HEK293 (cell line): ENCODE results near the gene DOCK4.

Source experiments
- CTCF ChIA-PET: fragments of 350-600 bp; formaldehyde crosslinking; extraction: SDS; loops from one replicate; lab custom pipeline; 2021; ENCODE audit warnings: antibody characterized with exemption; lab: Yijun Ruan, JAX
- POLR2A ChIA-PET: fragments of 300-600 bp; formaldehyde crosslinking; extraction: SDS; loops from one replicate; lab custom pipeline; 2020; ENCODE audit warnings: antibody characterized with exemption, inconsistent platforms; lab: Yijun Ruan, JAX
- H3K27ac ChIP-seq: fragments of 200-500 bp; sonication (Bioruptor generic); 2 replicates; pipeline ENCODE4 v1.5.1; 2014; ENCODE audit warnings: low read depth, low read length, control low read depth, inconsistent platforms; ENCODE audit errors: extremely low read depth
- H3K36me3 ChIP-seq, 2 experiments: fragments of 200-500 bp in 1 of 2; sonication (Bioruptor generic) in 1 of 2; 1 replicate in 1 of 2; 2 replicates in 1 of 2; pipeline ENCODE4 v1.5.1; 2014 to 2017; ENCODE audit warnings: inconsistent platforms in 2 of 2, low read length in 2 of 2; ENCODE audit not compliant: control insufficient read depth in 2 of 2, insufficient read depth in 1 of 2
- H3K4me1 ChIP-seq: fragments of 200-500 bp; sonication (Bioruptor generic); 2 replicates; pipeline ENCODE4 v1.5.1; 2014; ENCODE audit warnings: mild to moderate bottlenecking, low read length, inconsistent platforms; ENCODE audit not compliant: control insufficient read depth, insufficient read depth
- H3K4me3 ChIP-seq: 2 replicates; pipeline ENCODE4 v1.5.1; 2011; ENCODE audit warnings: low read depth, mild to moderate bottlenecking, control low read depth, low read length, moderate library complexity
- H3K9me3 ChIP-seq: fragments of 200-500 bp; sonication (Bioruptor generic); 2 replicates; pipeline ENCODE4 v1.5.1; 2014; ENCODE audit warnings: low read depth, low read length, inconsistent platforms; ENCODE audit not compliant: control insufficient read depth, insufficient read depth
- BCL11B ChIP-seq: fragments of 450-650 bp; formaldehyde crosslinking; IDR thresholded peaks from 2 replicates; pipeline ENCODE4 v1.5.1; 2016; ENCODE audit warnings: low read depth, missing biosample characterization, missing genetic modification characterization
- GFI1B ChIP-seq: fragments of 450-650 bp; formaldehyde crosslinking; IDR thresholded peaks from 2 replicates; pipeline ENCODE4 v1.5.1; 2016; ENCODE audit warnings: missing biosample characterization, missing genetic modification characterization
- KLF1 ChIP-seq: fragments of 450-650 bp; formaldehyde crosslinking; IDR thresholded peaks from 2 replicates; pipeline ENCODE4 v1.5.1; 2016; ENCODE audit warnings: missing biosample characterization, missing genetic modification characterization
- KLF10 ChIP-seq: fragments of 450-650 bp; IDR thresholded peaks from 2 replicates; pipeline ENCODE4 v1.5.1; 2018; ENCODE audit warnings: missing biosample characterization, mild to moderate bottlenecking, missing genetic modification characterization
- KLF16 ChIP-seq: fragments of 450-650 bp; formaldehyde crosslinking; IDR thresholded peaks from 2 replicates; pipeline ENCODE4 v1.5.1; 2017; ENCODE audit warnings: missing biosample characterization, missing genetic modification characterization
- MZF1 ChIP-seq: fragments of 450-650 bp; formaldehyde crosslinking; IDR thresholded peaks from 2 replicates; pipeline ENCODE4 v1.5.1; 2017; ENCODE audit warnings: missing biosample characterization, missing genetic modification characterization, borderline replicate concordance
- REPIN1 ChIP-seq: fragments of 450-650 bp; formaldehyde crosslinking; IDR thresholded peaks from 2 replicates; pipeline ENCODE4 v1.5.1; 2017; ENCODE audit warnings: missing biosample characterization, missing genetic modification characterization, low read depth
- TRIM28 ChIP-seq: IDR thresholded peaks from 2 replicates; pipeline ENCODE4 v1.6.1; 2011; ENCODE audit warnings: low read length, control low read depth, borderline replicate concordance
- ZBTB8A ChIP-seq: fragments of 450-650 bp; formaldehyde crosslinking; IDR thresholded peaks from 2 replicates; pipeline ENCODE4 v1.5.1; 2016; ENCODE audit warnings: missing biosample characterization, missing genetic modification characterization
- ZNF133 ChIP-seq: fragments of 450-650 bp; formaldehyde crosslinking; IDR thresholded peaks from 2 replicates; pipeline ENCODE4 v1.5.1; 2016; ENCODE audit warnings: missing biosample characterization, missing genetic modification characterization
- ZNF140 ChIP-seq: fragments of 450-650 bp; formaldehyde crosslinking; IDR thresholded peaks from 2 replicates; pipeline ENCODE4 v1.5.1; 2016; ENCODE audit warnings: missing biosample characterization, missing genetic modification characterization
- ZNF202 ChIP-seq: fragments of 450-650 bp; formaldehyde crosslinking; IDR thresholded peaks from 2 replicates; pipeline ENCODE4 v1.5.1; 2016; ENCODE audit warnings: missing biosample characterization, missing genetic modification characterization, borderline replicate concordance
- ZNF37A ChIP-seq: fragments of 450-650 bp; IDR thresholded peaks from 2 replicates; pipeline ENCODE4 v1.5.1; 2018; ENCODE audit warnings: missing biosample characterization, missing genetic modification characterization
- ZNF416 ChIP-seq: fragments of 450-650 bp; formaldehyde crosslinking; IDR thresholded peaks from 2 replicates; pipeline ENCODE4 v1.5.1; 2016; ENCODE audit warnings: missing biosample characterization, missing genetic modification characterization
- ZNF473 ChIP-seq: fragments of 450-650 bp; formaldehyde crosslinking; IDR thresholded peaks from 2 replicates; pipeline ENCODE4 v1.5.1; 2017; ENCODE audit warnings: missing biosample characterization, missing genetic modification characterization
- ZNF521 ChIP-seq: fragments of 450-650 bp; formaldehyde crosslinking; IDR thresholded peaks from 2 replicates; pipeline ENCODE4 v1.5.1; 2017; ENCODE audit warnings: missing biosample characterization, mild to moderate bottlenecking, missing genetic modification characterization
- ZNF670 ChIP-seq: fragments of 450-650 bp; formaldehyde crosslinking; IDR thresholded peaks from 2 replicates; pipeline ENCODE4 v1.5.1; 2016; ENCODE audit warnings: missing biosample characterization, missing genetic modification characterization, low read depth
- ZNF791 ChIP-seq: fragments of 450-650 bp; formaldehyde crosslinking; IDR thresholded peaks from 2 replicates; pipeline ENCODE4 v1.5.1; 2016; ENCODE audit warnings: missing biosample characterization, missing genetic modification characterization
- TF ChIP-seq, protein P1 (sequence below): fragments of 450-650 bp; formaldehyde crosslinking; conservative IDR thresholded peaks from 2 replicates; pipeline ENCODE4 v1.5.1; 2016; ENCODE audit warnings: low read depth, missing biosample characterization, missing genetic modification characterization
- TF ChIP-seq, protein P2 (sequence below): fragments of 450-650 bp; formaldehyde crosslinking; IDR thresholded peaks from 2 replicates; pipeline ENCODE4; 2016; ENCODE audit warnings: missing biosample characterization, missing genetic modification characterization
- TF ChIP-seq, protein P3 (sequence below): fragments of 450-650 bp; IDR thresholded peaks from 2 replicates; pipeline ENCODE4 v1.5.1; 2018; ENCODE audit warnings: missing biosample characterization, mild to moderate bottlenecking, missing genetic modification characterization
- TF ChIP-seq, protein P4 (sequence below): fragments of 450-650 bp; formaldehyde crosslinking; IDR thresholded peaks from 2 replicates; pipeline ENCODE4 v1.5.1; 2016; ENCODE audit warnings: missing biosample characterization, missing genetic modification characterization, borderline replicate concordance
- TF ChIP-seq, protein P5 (sequence below): fragments of 450-650 bp; formaldehyde crosslinking; IDR thresholded peaks from 2 replicates; pipeline ENCODE4 v1.5.1; 2017; ENCODE audit warnings: missing biosample characterization, missing genetic modification characterization
- TF ChIP-seq, protein P6 (sequence below): fragments of 450-650 bp; formaldehyde crosslinking; IDR thresholded peaks from 2 replicates; pipeline ENCODE4 v1.5.1; 2016; ENCODE audit warnings: missing biosample characterization, missing genetic modification characterization

Gene DOCK4

DNA sequence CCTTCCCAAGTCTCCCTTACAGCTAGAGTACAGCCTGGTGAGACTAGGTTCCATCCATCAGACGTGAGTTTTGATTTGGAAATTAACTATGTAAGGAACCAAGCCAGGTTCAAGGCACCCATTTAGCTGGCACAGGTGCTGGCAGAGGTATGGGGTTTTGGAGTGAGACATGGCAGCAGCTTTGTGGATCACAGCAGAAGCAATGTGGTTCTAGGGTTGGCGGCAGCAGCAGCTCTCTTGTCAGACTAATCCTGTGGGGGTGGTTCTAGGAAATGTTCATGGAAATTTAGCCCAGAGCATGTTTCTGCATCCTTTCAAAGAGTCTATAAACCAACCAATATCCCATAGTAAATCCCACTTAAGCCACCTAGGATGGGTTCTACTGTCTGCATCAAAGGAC, 142.2 kb downstream of the DOCK4 start:
- ChIA-PET POLR2A (no interaction called here), CTCF (no interaction called here)
- no peak overlapping the region for H3K4me3 ChIP-seq
- no peak for TF ChIP-seq ZNF416
- TF ChIP-seq KLF1 (tag by site-specific recombination) = no peak
- TF ChIP-seq KLF16 (tag by site-specific recombination) = no peak
- no peak for TF ChIP-seq ZNF37A (tag by site-specific recombination)
- no peaks in the 10 kb centered on the region for H3K9me3 ChIP-seq
- H3K4me1 ChIP-seq = peaks cover 5% of the 10 kb centered on the region
- H3K27ac ChIP-seq = no peak overlapping the region
- no peaks in the 10 kb centered on the region for H3K36me3 ChIP-seq

DNA sequence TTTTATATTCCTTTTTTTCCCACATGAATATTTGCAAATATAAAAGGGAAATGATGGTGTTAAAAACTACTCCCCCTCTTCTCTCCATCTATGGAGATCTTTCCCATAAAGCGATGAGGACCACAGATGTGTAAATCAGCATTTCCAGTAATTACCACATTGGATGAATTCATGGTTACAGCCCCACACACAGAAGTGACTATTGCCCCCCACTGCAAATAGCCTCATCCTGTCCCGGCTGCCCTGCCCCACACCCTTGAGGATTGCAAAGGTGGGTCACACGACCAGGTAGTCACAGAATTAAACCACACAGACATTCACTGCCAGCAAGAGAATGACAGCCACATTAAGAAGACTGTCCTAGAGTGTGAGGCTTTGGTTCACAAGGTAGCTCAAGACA, 145.1 kb downstream of the DOCK4 start:
- Histone ChIP-seq H3K9me3 (no peaks in the 10 kb centered on the region), H3K4me1 (no peaks in the 10 kb centered on the region), H3K27ac (no peak overlapping the region), H3K4me3 (no peak overlapping the region), H3K36me3 (no peaks in the 10 kb centered on the region)
- TF ChIP-seq, protein P1, sequence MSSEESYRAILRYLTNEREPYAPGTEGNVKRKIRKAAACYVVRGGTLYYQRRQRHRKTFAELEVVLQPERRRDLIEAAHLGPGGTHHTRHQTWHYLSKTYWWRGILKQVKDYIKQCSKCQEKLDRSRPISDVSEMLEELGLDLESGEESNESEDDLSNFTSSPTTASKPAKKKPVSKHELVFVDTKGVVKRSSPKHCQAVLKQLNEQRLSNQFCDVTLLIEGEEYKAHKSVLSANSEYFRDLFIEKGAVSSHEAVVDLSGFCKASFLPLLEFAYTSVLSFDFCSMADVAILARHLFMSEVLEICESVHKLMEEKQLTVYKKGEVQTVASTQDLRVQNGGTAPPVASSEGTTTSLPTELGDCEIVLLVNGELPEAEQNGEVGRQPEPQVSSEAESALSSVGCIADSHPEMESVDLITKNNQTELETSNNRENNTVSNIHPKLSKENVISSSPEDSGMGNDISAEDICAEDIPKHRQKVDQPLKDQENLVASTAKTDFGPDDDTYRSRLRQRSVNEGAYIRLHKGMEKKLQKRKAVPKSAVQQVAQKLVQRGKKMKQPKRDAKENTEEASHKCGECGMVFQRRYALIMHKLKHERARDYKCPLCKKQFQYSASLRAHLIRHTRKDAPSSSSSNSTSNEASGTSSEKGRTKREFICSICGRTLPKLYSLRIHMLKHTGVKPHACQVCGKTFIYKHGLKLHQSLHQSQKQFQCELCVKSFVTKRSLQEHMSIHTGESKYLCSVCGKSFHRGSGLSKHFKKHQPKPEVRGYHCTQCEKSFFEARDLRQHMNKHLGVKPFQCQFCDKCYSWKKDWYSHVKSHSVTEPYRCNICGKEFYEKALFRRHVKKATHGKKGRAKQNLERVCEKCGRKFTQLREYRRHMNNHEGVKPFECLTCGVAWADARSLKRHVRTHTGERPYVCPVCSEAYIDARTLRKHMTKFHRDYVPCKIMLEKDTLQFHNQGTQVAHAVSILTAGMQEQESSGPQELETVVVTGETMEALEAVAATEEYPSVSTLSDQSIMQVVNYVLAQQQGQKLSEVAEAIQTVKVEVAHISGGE = no peak
- TF ChIP-seq, protein P2, sequence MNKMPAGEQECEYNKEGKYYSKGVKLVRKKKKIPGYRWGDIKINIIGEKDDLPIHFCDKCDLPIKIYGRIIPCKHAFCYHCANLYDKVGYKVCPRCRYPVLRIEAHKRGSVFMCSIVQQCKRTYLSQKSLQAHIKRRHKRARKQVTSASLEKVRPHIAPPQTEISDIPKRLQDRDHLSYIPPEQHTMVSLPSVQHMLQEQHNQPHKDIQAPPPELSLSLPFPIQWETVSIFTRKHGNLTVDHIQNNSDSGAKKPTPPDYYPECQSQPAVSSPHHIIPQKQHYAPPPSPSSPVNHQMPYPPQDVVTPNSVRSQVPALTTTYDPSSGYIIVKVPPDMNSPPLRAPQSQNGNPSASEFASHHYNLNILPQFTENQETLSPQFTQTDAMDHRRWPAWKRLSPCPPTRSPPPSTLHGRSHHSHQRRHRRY (tag by site-specific recombination) = no peak
- no peak for TF ChIP-seq ZNF133
- TF ChIP-seq BCL11B (tag by site-specific recombination) = no peak
- TF ChIP-seq MZF1 = no peak
- no peak for TF ChIP-seq ZNF140 (tag by site-specific recombination)
- TF ChIP-seq, protein P3, sequence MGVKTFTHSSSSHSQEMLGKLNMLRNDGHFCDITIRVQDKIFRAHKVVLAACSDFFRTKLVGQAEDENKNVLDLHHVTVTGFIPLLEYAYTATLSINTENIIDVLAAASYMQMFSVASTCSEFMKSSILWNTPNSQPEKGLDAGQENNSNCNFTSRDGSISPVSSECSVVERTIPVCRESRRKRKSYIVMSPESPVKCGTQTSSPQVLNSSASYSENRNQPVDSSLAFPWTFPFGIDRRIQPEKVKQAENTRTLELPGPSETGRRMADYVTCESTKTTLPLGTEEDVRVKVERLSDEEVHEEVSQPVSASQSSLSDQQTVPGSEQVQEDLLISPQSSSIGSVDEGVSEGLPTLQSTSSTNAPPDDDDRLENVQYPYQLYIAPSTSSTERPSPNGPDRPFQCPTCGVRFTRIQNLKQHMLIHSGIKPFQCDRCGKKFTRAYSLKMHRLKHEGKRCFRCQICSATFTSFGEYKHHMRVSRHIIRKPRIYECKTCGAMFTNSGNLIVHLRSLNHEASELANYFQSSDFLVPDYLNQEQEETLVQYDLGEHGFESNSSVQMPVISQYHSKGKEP = no peak
- no peak for TF ChIP-seq KLF10 (tag by site-specific recombination)
- no peak for TF ChIP-seq ZNF473 (tag by site-specific recombination)
- no peak for TF ChIP-seq GFI1B (tag by site-specific recombination)
- no peak for TF ChIP-seq REPIN1 (tag by site-specific recombination)
- TF ChIP-seq ZNF521 (tag by site-specific recombination) = no peak
- ChIA-PET CTCF (no interaction called here), POLR2A (no interaction called here)

DNA sequence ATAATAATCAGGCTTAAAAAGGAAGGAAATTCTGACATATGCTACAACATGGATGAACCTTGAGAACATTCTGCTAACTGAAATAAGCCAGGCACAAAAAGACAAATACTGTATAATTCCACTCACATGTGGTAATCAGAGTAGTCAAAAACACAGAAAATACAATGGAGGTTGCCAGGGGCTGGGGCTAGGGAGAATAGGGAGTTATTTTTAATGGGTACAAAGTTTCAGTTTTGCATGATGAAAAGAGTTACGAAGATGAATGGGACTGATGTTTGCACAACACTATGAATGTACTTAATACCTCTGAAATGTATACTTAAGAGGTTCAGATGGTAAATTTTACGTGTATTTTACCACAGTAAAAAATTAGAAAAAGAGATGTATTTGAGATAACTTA, 145.6 kb downstream of the DOCK4 start:
- CTCF ChIA-PET = no interaction called here
- POLR2A ChIA-PET = no interaction called here
- TF ChIP-seq ZNF791 (no peak), ZNF202 (tag by site-specific recombination) (no peak), BCL11B (tag by site-specific recombination) (no peak), ZBTB8A (tag by site-specific recombination) (no peak), TRIM28 (no peak), ZNF670 (no peak)
- TF ChIP-seq, protein P4, sequence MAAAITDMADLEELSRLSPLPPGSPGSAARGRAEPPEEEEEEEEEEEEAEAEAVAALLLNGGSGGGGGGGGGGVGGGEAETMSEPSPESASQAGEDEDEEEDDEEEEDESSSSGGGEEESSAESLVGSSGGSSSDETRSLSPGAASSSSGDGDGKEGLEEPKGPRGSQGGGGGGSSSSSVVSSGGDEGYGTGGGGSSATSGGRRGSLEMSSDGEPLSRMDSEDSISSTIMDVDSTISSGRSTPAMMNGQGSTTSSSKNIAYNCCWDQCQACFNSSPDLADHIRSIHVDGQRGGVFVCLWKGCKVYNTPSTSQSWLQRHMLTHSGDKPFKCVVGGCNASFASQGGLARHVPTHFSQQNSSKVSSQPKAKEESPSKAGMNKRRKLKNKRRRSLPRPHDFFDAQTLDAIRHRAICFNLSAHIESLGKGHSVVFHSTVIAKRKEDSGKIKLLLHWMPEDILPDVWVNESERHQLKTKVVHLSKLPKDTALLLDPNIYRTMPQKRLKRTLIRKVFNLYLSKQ (tag by site-specific recombination) = no peak
- TF ChIP-seq, protein P5, sequence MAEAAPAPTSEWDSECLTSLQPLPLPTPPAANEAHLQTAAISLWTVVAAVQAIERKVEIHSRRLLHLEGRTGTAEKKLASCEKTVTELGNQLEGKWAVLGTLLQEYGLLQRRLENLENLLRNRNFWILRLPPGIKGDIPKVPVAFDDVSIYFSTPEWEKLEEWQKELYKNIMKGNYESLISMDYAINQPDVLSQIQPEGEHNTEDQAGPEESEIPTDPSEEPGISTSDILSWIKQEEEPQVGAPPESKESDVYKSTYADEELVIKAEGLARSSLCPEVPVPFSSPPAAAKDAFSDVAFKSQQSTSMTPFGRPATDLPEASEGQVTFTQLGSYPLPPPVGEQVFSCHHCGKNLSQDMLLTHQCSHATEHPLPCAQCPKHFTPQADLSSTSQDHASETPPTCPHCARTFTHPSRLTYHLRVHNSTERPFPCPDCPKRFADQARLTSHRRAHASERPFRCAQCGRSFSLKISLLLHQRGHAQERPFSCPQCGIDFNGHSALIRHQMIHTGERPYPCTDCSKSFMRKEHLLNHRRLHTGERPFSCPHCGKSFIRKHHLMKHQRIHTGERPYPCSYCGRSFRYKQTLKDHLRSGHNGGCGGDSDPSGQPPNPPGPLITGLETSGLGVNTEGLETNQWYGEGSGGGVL = no peak
- TF ChIP-seq, protein P6, sequence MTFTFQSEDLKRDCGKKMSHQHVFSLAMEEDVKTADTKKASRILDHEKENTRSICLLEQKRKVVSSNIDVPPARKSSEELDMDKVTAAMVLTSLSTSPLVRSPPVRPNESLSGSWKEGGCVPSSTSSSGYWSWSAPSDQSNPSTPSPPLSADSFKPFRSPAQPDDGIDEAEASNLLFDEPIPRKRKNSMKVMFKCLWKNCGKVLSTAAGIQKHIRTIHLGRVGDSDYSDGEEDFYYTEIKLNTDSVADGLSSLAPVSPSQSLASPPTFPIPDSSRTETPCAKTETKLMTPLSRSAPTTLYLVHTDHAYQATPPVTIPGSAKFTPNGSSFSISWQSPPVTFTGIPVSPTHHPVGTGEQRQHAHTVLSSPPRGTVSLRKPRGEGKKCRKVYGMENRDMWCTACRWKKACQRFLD = no peak

More for the DNA sequence above, 145.6 kb downstream of the DOCK4 start:
- no peaks in the 10 kb centered on the region for H3K9me3 ChIP-seq
- H3K4me3 ChIP-seq = no peak overlapping the region
- H3K27ac ChIP-seq = no peak overlapping the region
- H3K36me3 ChIP-seq = no peaks in the 10 kb centered on the region
- H3K4me1 ChIP-seq = no peaks in the 10 kb centered on the region
